NCI-H1694 (cell line): Measurements from ENCODE around the gene MTOR.
"Not testable (repeated sequence)": the region's sequence is repeated elsewhere in the genome, so short reads cannot be mapped to it uniquely, and the experiment has no call there.

Source experiments
- DNase-seq: peaks from one replicate; lab custom pipeline; 2025; lab: John Stamatoyannopoulos, UW

MTOR gene

GRCh38 chr1:11262171-11263049, at the start of gene MTOR:
Gene MTOR, minus strand, starts transcription at chr1:11262551. Its CDS starts 3,142 bp downstream, at chr1:11259409.
- peak; percentile 99 for DNase-seq

- DNase-seq, result no peak
These were observed 47.0 kb upstream of the MTOR start for GRCh38 chr1:11309385-11309784.

GRCh38 chr1:11308699-11309224, 46.4 kb upstream of the MTOR start:
- no peak for DNase-seq

GRCh38 chr1:11307852-11308251, 45.5 kb upstream of the MTOR start:
- no peak for DNase-seq

DNA sequence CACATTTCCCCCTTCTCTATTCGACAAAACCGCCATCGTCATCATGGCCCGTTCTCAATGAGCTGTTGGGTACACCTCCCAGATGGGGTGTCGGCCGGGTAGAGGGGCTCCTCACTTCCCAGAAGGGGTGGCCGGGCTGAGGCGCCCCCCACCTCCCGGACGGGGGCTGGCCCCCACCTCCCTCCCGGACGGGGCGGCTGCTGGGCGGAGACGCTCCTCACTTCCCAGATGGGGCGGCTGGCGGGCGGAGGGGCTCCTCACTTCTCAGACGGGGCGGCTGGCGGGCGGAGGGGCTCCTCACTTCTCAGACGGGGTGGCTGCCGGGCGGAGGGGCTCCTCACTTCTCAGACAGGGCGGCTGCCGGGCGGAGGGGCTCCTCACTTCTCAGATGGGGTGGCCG, 43.2 kb upstream of the MTOR start:
- DNase-seq, result not testable (repeated sequence)

DNA sequence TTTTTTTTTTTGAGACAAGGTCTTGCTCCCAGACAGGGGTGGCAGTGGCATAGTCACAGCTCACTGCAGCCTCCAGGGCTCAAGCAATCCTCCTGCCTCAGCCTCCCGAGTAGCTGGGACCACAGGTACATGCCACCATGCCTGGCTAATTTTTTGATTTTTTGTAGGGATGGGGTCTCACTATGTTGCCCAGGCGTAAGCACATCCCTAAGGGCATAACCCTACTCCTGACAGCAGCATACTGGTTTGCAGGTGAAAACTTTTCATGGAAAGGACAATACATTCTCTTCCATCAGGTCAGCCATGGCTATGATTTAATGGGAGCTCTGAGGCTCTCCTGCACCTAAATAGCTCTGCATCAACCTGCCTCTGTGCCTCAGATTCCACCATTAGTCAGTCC, 40.0 kb upstream of the MTOR start:
- DNase-seq, result no peak

GRCh38 chr1:11301601-11302000, 39.2 kb upstream of the MTOR start:
- DNase-seq, result no peak

- DNase-seq, result no peak
These were observed 36.8 kb upstream of the MTOR start for GRCh38 chr1:11299225-11299574.

DNA sequence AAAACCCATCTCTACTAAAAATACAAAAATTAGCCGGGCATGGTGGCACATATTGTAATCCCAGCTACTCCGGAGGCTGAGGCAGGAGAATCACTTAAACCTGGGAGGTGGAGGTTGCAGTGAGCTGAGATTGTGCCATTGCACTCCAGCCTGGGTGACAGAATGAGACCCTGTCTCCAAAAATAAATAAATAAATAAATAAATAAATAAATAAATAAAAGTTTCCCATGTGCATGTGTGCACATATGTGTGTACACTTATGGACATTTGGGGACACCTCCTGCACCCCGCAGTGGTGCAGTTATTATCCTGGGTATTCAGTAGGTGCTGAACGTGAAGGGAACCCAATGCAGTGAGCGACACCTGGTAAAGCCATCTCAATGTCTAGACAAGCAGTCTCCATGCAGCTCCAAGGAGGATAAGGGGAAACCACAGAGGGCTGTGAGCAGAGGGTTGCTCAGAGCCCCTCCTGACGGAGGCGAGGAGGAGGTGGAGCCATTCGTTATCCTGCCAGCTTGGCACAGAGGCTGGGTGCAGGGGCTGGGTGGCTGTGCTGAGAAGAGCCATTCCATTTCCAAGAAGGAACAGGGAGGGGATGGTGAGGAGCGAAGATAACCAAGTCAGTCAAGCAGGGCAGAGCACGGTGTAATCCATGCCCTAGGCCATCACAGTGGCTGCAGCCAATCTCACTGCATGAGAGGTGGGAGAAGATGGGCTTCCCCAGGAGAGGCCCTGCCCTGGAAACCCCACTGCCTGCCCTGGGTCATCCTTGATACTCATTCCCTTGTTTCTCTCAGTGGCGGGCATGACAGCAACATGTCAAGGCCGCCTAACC, 36.3 kb upstream of the MTOR start:
- DNase-seq, result no peak

GRCh38 chr1:11297774-11298173, 35.4 kb upstream of the MTOR start:
- not testable (repeated sequence) for DNase-seq

- no peak for DNase-seq
These were observed 33.6 kb upstream of the MTOR start for GRCh38 chr1:11295905-11296304.

DNA sequence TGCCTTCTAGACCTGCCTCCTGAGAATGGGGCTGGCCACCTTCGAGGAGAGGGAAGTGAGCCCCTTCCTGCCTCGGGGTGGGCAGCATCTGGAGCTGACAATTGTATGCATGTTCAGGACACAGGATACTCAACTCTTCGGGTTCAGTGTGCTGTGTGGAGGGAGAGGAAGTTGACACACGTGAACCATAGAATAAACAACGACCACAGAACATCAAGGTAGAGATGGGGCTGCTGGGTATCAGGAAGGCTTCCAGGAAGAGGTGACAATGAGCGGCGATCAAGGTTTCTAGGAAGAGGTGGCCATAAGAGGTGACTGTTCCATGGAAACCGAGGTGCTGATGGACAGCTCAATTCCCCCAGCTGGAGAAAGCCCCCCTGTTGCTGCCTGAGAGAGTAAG, 32.6 kb upstream of the MTOR start:
- no peak for DNase-seq

DNA sequence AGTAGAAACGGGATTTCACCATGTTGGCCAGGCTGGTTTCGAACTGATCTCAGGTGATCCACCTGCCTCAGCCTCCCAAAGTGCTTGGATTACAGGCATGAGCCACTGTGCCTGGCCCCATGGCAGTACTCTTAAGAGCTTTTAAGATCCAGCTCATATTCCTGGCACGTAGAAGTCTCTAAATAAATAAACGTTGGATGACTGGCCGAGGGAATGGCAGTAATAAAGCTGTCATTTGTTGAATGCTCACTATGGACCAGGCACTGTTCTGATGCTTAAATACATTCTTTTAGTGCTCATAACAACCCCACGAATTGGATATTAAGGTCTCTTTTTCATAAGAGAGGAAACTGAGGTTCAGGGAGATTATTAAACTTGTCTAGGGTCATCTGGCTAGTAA, 31.5 kb upstream of the MTOR start:
- DNase-seq, result no peak

- DNase-seq, result no peak
These were observed 28.7 kb upstream of the MTOR start for GRCh38 chr1:11291049-11291448.

- DNase-seq, result no peak
These were observed 26.7 kb upstream of the MTOR start for GRCh38 chr1:11289064-11289463.

GRCh38 chr1:11286735-11287410, 24.5 kb upstream of the MTOR start:
- no peak for DNase-seq

GRCh38 chr1:11285883-11286734, 23.8 kb upstream of the MTOR start:
- DNase-seq, result peak; percentile 29

GRCh38 chr1:11284784-11285183, 22.4 kb upstream of the MTOR start:
- DNase-seq, result no peak

- no peak for DNase-seq
These were observed 20.8 kb upstream of the MTOR start for GRCh38 chr1:11283151-11283550.

- no peak for DNase-seq
These were observed 19.4 kb upstream of the MTOR start for GRCh38 chr1:11281518-11282331.
